Measurements from ENCODE around the gene PTPRN2. TPM values are rescaled to one million over a fixed set of nuclear protein-coding genes. Genes with fewer than 3 reads are reported as not detected.
A peak's percentile ranks its signal among the peaks of the same experiment; 100 is the strongest.
"Not testable (repeated sequence)": the region's sequence is repeated elsewhere in the genome, so short reads cannot be mapped to it uniquely, and the experiment has no call there.

Gene PTPRN2
- total and polyA plus RNA-seq, 2 of the 13 experiments (the other 11 are each of a cell fraction or from before 2014, with no cell fraction given) = 2.5 to 24.2 TPM

DNA sequence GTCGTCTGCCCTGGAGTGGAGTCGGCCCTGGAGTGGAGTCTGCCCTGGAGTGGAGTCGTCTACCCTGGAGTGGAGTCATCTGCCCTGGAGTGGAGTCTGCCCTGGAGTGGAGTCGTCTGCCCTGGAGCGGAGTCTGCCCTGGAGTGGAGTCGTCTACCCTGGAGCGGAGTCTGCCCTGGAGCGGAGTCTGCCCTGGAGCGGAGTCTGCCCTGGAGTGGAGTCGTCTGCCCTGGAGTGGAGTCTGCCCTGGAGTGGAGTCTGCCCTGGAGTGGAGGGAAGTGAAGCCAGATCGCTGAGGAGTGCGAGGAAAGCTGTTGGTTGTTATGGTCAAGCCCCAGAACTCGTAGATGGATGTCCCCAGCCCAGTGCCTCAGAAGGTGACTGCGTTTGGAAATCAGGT lies 63.3 kb downstream of the PTPRN2 start (continued):
- TF ChIP-seq, protein P1, sequence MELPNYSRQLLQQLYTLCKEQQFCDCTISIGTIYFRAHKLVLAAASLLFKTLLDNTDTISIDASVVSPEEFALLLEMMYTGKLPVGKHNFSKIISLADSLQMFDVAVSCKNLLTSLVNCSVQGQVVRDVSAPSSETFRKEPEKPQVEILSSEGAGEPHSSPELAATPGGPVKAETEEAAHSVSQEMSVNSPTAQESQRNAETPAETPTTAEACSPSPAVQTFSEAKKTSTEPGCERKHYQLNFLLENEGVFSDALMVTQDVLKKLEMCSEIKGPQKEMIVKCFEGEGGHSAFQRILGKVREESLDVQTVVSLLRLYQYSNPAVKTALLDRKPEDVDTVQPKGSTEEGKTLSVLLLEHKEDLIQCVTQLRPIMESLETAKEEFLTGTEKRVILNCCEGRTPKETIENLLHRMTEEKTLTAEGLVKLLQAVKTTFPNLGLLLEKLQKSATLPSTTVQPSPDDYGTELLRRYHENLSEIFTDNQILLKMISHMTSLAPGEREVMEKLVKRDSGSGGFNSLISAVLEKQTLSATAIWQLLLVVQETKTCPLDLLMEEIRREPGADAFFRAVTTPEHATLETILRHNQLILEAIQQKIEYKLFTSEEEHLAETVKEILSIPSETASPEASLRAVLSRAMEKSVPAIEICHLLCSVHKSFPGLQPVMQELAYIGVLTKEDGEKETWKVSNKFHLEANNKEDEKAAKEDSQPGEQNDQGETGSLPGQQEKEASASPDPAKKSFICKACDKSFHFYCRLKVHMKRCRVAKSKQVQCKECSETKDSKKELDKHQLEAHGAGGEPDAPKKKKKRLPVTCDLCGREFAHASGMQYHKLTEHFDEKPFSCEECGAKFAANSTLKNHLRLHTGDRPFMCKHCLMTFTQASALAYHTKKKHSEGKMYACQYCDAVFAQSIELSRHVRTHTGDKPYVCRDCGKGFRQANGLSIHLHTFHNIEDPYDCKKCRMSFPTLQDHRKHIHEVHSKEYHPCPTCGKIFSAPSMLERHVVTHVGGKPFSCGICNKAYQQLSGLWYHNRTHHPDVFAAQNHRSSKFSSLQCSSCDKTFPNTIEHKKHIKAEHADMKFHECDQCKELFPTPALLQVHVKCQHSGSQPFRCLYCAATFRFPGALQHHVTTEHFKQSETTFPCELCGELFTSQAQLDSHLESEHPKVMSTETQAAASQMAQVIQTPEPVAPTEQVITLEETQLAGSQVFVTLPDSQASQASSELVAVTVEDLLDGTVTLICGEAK (IDR thresholded peaks at IDR 0.05) = not testable (repeated sequence)
- TF ChIP-seq, protein P1 (CRISPR knock-in tag; IDR thresholded peaks at IDR 0.05) = peak; percentile 30; the same call in 1 of the 2 replicates
- TF ChIP-seq ZNF160 (CRISPR knock-in tag; IDR thresholded peaks at IDR 0.05) (0 out of 2 replicates have a peak, but pooled peaks have one; percentile 20), ZNF670 (CRISPR knock-in tag; IDR thresholded peaks at IDR 0.05; ENCODE audit: borderline replicate concordance) (0 out of 2 replicates have a peak, but pooled peaks have one; percentile 45), ZNF225 (CRISPR knock-in tag; IDR thresholded peaks at IDR 0.05) (0 out of 2 replicates have a peak, but pooled peaks have one; percentile 41), POLR2G (IDR thresholded peaks at IDR 0.05; ENCODE audit: low read depth, low read length) (peak; percentile 63; the same call in 1 of the 2 replicates), TBX2 (CRISPR knock-in tag; IDR thresholded peaks at IDR 0.05; ENCODE audit: borderline replicate concordance) (peak; percentile 44; the same call in 1 of the 2 replicates), ARNT2 (CRISPR knock-in tag; IDR thresholded peaks at IDR 0.05; ENCODE audit: low read depth) (peak; percentile 61; the same call in 1 of the 2 replicates), ZNF772 (CRISPR knock-in tag; IDR thresholded peaks at IDR 0.05) (peak; percentile 31; the same call in 1 of the 2 replicates)
